ENCODE results near the gene MAB21L4.

MAB21L4 gene

GRCh38 chr2:240913810-240914644 is 18.1 kb upstream of the MAB21L4 start:
- Histone ChIP-seq H3K9ac (ENCODE audit: low read length) (no peak overlapping the region), H3K27me3 (ENCODE audit: control insufficient read depth, insufficient read depth, low read length) (peaks cover 7% of the 10 kb centered on the region), H3K27ac (ENCODE audit: low read depth, low read length) (no peak overlapping the region), H3K36me3 (ENCODE audit: control insufficient read depth, insufficient read depth, low read length) (no peaks in the 10 kb centered on the region), H3K4me1 (ENCODE audit: control insufficient read depth, insufficient read depth, low read length) (peaks cover 2% of the 10 kb centered on the region), H3K4me3 (ENCODE audit: low read length) (no peak overlapping the region)

GRCh38 chr2:240912878-240913809 is 17.2 kb upstream of the MAB21L4 start:
- no peaks in the 10 kb centered on the region for H3K36me3 ChIP-seq (ENCODE audit: control insufficient read depth, insufficient read depth, low read length)
- H3K9ac ChIP-seq (ENCODE audit: low read length) = no peak overlapping the region
- H3K4me1 ChIP-seq (ENCODE audit: control insufficient read depth, insufficient read depth, low read length) = peaks cover 2% of the 10 kb centered on the region
- H3K27ac ChIP-seq (ENCODE audit: low read depth, low read length) = no peak overlapping the region
- no peak overlapping the region for H3K4me3 ChIP-seq (ENCODE audit: low read length)
- H3K27me3 ChIP-seq (ENCODE audit: control insufficient read depth, insufficient read depth, low read length) = peaks cover 7% of the 10 kb centered on the region

- no peak overlapping the region for H3K27ac ChIP-seq (ENCODE audit: low read depth, low read length)
- H3K4me1 ChIP-seq (ENCODE audit: control insufficient read depth, insufficient read depth, low read length) = peaks cover 2% of the 10 kb centered on the region
- peaks cover 7% of the 10 kb centered on the region for H3K27me3 ChIP-seq (ENCODE audit: control insufficient read depth, insufficient read depth, low read length)
- no peak overlapping the region for H3K4me3 ChIP-seq (ENCODE audit: low read length)
- H3K36me3 ChIP-seq (ENCODE audit: control insufficient read depth, insufficient read depth, low read length) = no peaks in the 10 kb centered on the region
- no peak overlapping the region for H3K9ac ChIP-seq (ENCODE audit: low read length)
Measured at GRCh38 chr2:240911641-240912265, 15.8 kb upstream of the MAB21L4 start.

- Histone ChIP-seq H3K36me3 (ENCODE audit: control insufficient read depth, insufficient read depth, low read length) (no peaks in the 10 kb centered on the region), H3K9ac (ENCODE audit: low read length) (no peak overlapping the region), H3K27ac (ENCODE audit: low read depth, low read length) (no peak overlapping the region), H3K27me3 (ENCODE audit: control insufficient read depth, insufficient read depth, low read length) (peaks cover 7% of the 10 kb centered on the region), H3K4me3 (ENCODE audit: low read length) (no peak overlapping the region), H3K4me1 (ENCODE audit: control insufficient read depth, insufficient read depth, low read length) (peaks cover 2% of the 10 kb centered on the region)
Measured at GRCh38 chr2:240909216-240909974, 13.4 kb upstream of the MAB21L4 start.

- Histone ChIP-seq H3K9ac (ENCODE audit: low read length) (no peak overlapping the region), H3K27me3 (ENCODE audit: control insufficient read depth, insufficient read depth, low read length) (peaks cover 2% of the 10 kb centered on the region), H3K4me1 (ENCODE audit: control insufficient read depth, insufficient read depth, low read length) (peaks cover under 1% of the 10 kb centered on the region), H3K27ac (ENCODE audit: low read depth, low read length) (no peak overlapping the region), H3K36me3 (ENCODE audit: control insufficient read depth, insufficient read depth, low read length) (no peaks in the 10 kb centered on the region), H3K4me3 (ENCODE audit: low read length) (no peak overlapping the region)
Measured at GRCh38 chr2:240906911-240907590, 11.1 kb upstream of the MAB21L4 start.

GRCh38 chr2:240906141-240906910 is 10.4 kb upstream of the MAB21L4 start, which contains the start of gene CROCC2:
CROCC2 (plus strand) TSS chr2:240906336; CDS start chr2:240906514, 178 bp downstream.
- Histone ChIP-seq H3K27me3 (ENCODE audit: control insufficient read depth, insufficient read depth, low read length) (peaks cover 2% of the 10 kb centered on the region), H3K4me3 (ENCODE audit: low read length) (no peak within 1 kb of the TSS), H3K4me1 (ENCODE audit: control insufficient read depth, insufficient read depth, low read length) (no peaks in the 10 kb centered on the region), H3K9ac (ENCODE audit: low read length) (no peak within 1 kb of the TSS), H3K27ac (ENCODE audit: low read depth, low read length) (no peak within 1 kb of the TSS), H3K36me3 (ENCODE audit: control insufficient read depth, insufficient read depth, low read length) (no peaks in the 10 kb centered on the region)

- Histone ChIP-seq H3K4me3 (ENCODE audit: low read length) (no peak overlapping the region), H3K9ac (ENCODE audit: low read length) (no peak overlapping the region), H3K27ac (ENCODE audit: low read depth, low read length) (no peak overlapping the region), H3K4me1 (ENCODE audit: control insufficient read depth, insufficient read depth, low read length) (no peaks in the 10 kb centered on the region), H3K27me3 (ENCODE audit: control insufficient read depth, insufficient read depth, low read length) (peaks cover 2% of the 10 kb centered on the region), H3K36me3 (ENCODE audit: control insufficient read depth, insufficient read depth, low read length) (no peaks in the 10 kb centered on the region)
Measured at GRCh38 chr2:240905176-240905781, 9.3 kb upstream of the MAB21L4 start.

GRCh38 chr2:240904216-240905175 is 8.5 kb upstream of the MAB21L4 start:
- no peak overlapping the region for H3K9ac ChIP-seq (ENCODE audit: low read length)
- H3K36me3 ChIP-seq (ENCODE audit: control insufficient read depth, insufficient read depth, low read length) = no peaks in the 10 kb centered on the region
- H3K4me3 ChIP-seq (ENCODE audit: low read length) = no peak overlapping the region
- peaks cover 2% of the 10 kb centered on the region for H3K27me3 ChIP-seq (ENCODE audit: control insufficient read depth, insufficient read depth, low read length)
- H3K4me1 ChIP-seq (ENCODE audit: control insufficient read depth, insufficient read depth, low read length) = no peaks in the 10 kb centered on the region
- no peak overlapping the region for H3K27ac ChIP-seq (ENCODE audit: low read depth, low read length)

- no peak overlapping the region for H3K4me3 ChIP-seq (ENCODE audit: low read length)
- H3K36me3 ChIP-seq (ENCODE audit: control insufficient read depth, insufficient read depth, low read length) = no peaks in the 10 kb centered on the region
- H3K9ac ChIP-seq (ENCODE audit: low read length) = no peak overlapping the region
- H3K27ac ChIP-seq (ENCODE audit: low read depth, low read length) = no peak overlapping the region
- H3K27me3 ChIP-seq (ENCODE audit: control insufficient read depth, insufficient read depth, low read length) = peaks cover 2% of the 10 kb centered on the region
- H3K4me1 ChIP-seq (ENCODE audit: control insufficient read depth, insufficient read depth, low read length) = no peaks in the 10 kb centered on the region
Measured at GRCh38 chr2:240903191-240904060, 7.5 kb upstream of the MAB21L4 start.
